ENCODE data around the gene SPATS2. TPM values are rescaled to one million over a fixed set of nuclear protein-coding genes. Genes with fewer than 3 reads are reported as not detected.
A peak's percentile ranks its signal among the peaks of the same experiment; 100 is the strongest.

The SPATS2 gene
- total RNA-seq, 1 donor from 2014 or later, result 6.2 TPM

GRCh38 chr12:49335118-49335954 lies 31.9 kb upstream of the SPATS2 start:
- no peak for DNase-seq (ENCODE audit: low spot score)
- intact Hi-C loops (cut with DNase I), result no loop called here

DNA sequence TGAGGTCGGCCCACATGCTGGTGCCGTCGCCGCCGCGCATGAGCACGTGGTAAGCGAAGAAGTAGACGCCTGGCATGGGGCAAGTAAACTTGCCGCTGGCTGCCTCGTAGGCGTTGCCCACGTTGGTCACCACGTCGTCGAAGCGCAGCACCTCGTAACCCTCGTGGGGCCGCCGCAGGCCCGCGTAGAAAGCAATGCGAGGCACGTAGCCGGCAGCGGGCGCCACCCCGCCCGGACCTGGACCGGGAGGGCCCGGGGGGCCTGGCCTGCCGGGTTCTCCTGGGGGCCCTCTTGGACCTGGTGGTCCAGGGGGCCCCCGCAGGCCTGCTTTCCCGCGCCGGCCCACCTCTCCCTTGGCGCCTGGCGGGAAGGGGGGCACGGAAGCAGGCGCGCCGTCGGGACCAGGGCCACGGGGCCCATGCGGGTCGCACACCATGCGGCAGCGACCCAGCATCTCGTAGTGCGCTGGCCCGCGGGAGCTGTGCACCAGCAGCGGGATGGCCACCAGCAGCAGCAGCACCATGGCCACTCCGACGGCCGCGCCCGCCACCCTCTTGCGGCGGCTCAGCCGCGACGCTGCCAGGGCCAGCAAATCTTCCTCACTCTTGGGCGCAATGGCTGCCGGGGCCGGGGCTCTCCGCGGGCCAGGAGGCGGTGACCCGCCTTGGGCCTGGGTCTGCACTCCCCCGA lies 31.2 kb upstream of the SPATS2 start:
- no peak for DNase-seq (ENCODE audit: low spot score)
- intact Hi-C loops (cut with DNase I), result no loop called here

DNA sequence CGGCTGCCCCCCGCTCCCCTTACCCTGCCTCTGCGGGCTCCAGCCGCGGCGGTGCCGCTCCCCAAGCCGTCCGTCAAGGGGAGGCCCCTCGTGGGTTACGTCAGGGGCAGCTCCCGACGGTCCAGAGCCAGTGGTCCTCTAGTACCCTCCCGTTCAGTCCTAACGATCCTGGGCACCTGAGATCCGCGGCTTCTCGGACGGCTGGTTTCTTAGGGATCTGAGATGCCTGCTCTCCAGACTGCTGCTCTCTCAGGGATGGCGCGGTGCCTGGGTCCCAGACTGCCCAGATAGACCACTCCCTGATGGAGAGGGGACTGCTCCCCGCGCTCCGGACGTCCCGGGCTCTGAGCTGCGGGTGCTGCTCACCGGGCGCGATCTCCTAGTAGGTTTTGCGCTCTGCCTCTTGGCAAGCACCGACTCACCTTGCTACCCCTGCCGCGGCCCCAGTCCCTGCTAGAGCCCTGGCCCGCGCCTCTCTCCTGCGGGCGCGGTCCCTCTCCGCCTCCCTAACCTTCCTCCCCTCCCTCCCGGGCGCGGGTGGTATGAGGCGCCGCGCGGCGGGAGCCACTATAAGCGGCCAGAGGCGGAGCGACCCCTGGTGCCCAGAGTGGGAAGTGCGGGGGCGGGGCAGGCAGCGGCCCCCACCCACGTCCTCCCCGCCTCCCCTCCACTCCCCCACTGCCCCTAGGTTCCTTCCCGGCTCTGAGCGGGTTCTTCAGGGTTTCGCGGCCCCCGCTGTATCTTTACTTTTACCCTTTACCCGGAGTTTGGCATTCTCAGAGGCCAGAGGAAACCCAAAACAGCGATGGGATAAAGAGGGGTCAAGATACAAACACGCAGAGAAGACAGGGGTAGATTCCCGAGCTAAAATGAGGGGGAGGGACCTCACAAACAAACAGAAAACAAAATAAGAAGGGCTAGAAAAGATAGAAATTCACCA lies 30.3 kb upstream of the SPATS2 start, which contains the start of gene C1QL4:
Gene C1QL4 (minus strand): TSS at position 544 of the 940 bp plus-strand sequence. CDS start 711 bp downstream, outside the sequence.
- intact Hi-C loops (cut with DNase I), result no loop called here

DNA sequence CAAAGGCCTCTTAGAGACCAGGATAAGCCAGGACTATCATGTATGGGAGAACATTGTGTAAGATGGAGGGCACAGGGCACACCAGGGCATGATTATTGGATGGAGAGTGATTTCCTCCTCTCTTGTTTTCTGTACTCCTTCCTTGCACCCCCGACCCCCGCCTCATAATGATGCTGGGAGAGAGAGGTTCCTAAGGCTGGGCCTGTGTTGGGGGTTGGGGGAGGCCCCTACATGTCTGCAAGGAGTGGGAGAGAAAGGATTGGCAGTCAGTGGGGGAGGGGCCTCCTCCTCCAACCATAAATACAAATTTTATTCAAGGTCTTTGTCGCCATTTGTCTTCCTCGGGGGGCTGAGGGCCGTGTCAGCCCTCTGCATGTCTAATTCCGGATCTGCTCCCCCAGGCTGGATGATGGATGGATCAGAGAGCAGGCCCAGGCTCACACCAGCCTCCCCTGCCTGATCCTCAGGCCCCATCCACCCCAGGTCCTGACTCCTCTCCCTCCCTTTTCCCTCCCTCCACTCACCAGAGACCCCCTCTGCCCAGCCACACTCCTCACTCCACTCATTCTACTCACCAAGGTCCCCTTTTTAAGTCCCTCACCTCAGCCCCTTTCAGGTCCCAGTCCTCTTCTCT lies 28.3 kb upstream of the SPATS2 start:
- intact Hi-C loops (cut with DNase I), result no loop called here
- no peak for DNase-seq (ENCODE audit: low spot score)

More for the DNA sequence above, 30.3 kb upstream of the SPATS2 start, which contains the start of gene C1QL4:
- peak; percentile 89 for DNase-seq (ENCODE audit: low spot score)

DNA sequence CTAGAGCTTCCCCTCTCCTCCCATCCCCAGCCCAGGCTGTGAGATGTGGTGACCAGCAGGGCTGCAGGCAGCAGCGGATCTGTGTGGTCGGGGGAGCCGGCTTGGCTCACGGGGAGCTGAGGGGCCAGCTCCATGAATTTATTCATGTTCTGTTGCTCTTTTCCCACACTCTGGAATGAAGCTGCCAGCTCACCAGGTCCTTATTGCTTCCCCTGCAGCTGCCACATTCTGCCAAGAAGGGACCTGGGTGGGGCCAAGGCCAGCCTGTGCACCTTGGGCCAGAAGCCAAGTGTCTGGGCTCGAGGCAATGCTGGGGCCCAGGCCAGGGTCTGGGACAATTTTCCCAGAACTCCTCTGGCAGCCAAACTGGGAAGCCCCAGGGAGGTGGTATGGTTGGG lies 27.8 kb upstream of the SPATS2 start:
- intact Hi-C loops (cut with DNase I), result no loop called here
- no peak for DNase-seq (ENCODE audit: low spot score)

GRCh38 chr12:49340095-49340870 lies 27.0 kb upstream of the SPATS2 start:
- intact Hi-C loops (cut with DNase I), result no loop called here
- DNase-seq (ENCODE audit: low spot score), result no peak

DNA sequence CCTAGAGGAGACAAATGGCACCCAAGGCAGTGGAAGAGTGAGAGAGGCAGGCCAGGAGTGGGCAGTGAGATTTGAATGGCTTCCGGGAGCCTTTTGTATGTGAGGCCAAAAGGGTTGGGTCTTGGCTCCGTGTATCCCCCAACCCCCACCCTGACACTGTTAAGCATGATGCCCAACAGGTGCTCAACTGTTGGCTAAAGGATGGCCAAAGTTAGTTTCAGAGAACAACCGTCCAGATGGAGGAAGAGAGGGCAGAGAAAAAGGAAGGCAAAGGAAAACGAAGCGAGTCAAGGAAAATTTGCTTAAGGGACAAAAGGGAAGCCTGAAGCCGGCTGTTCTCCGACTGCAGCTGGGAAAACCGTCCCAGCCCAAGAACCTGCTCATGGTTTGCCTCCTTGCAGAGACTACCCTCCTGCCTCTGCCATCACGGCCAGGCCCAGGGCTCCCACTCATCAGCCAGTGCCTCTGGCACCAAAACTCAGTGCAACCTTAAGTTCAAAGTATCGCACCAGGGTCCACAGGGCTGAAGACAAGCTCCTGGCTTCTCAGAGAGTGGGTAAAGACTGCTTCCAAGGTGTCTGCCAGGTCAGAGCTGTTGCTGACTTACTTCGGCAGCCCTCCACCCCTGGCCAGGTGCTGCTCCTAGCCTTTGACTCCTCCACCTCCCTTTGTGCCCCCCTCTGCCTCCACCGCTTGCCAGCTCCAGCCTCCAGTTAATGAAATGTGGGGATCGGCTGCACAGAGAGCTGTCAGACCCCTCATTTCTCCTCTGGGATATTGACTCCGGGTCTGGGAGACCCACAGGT lies 26.1 kb upstream of the SPATS2 start:
- intact Hi-C loops (cut with DNase I), result no loop called here
- no peak for DNase-seq (ENCODE audit: low spot score)

DNA sequence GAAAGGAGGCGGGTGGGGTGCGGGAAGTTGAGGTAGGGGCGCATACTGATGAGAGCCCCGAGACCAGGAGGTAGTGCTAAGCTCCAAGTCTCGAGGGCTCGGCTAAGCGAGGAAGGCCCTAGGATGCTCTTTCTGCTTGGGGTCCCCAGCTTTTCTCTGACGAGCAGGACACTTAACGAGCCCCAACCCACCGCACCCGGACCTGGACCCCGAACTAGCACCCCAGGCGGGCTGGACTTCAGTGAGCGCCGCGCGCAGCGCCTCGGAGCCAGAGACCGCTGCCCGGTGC lies 25.5 kb upstream of the SPATS2 start:
- no peak for DNase-seq (ENCODE audit: low spot score)
- intact Hi-C loops (cut with DNase I), result no loop called here

DNA sequence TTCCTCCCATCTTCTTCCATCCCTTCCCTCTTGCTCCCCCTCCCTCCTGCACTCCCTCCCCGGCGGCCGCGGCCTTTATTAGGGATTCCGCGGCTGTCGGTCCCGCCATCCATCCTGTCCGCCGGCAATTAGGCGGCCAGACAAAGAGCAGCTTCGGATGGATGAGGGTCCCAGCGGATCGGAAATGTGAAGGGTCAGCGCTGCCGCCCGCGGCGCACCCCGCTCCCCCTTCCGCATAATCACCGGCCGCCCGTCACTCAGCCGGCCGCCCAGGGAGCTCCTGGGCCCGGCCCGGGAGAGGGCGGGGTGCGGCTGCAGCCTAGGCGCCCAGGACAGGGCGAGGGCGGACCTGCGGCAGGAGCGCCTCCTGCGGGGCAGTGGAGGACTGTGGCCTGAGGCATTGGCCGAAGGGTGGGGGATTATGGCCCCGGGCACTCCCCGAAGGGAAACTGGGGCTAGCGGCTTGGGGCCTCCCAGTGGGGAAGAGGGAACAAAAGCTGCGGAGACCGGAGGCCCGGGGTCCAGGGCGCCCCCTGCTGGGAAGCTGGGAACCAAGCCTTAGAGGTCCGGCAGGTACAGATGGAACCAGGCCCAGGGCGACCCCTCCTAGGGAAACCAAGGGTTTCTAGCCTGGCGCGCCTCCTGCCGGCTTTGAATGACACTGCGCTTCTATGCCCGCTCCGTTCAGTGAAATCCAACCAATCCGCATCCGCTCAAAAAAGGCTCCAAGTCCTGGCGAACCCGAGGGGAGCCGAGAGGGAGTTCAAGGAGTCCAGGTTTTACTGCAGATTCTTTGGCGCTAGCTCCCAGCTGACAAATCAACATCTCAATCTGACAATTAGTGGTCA lies 25.0 kb upstream of the SPATS2 start:
- intact Hi-C loops (cut with DNase I), result no loop called here
- DNase-seq (ENCODE audit: low spot score), result peak; percentile 88

DNA sequence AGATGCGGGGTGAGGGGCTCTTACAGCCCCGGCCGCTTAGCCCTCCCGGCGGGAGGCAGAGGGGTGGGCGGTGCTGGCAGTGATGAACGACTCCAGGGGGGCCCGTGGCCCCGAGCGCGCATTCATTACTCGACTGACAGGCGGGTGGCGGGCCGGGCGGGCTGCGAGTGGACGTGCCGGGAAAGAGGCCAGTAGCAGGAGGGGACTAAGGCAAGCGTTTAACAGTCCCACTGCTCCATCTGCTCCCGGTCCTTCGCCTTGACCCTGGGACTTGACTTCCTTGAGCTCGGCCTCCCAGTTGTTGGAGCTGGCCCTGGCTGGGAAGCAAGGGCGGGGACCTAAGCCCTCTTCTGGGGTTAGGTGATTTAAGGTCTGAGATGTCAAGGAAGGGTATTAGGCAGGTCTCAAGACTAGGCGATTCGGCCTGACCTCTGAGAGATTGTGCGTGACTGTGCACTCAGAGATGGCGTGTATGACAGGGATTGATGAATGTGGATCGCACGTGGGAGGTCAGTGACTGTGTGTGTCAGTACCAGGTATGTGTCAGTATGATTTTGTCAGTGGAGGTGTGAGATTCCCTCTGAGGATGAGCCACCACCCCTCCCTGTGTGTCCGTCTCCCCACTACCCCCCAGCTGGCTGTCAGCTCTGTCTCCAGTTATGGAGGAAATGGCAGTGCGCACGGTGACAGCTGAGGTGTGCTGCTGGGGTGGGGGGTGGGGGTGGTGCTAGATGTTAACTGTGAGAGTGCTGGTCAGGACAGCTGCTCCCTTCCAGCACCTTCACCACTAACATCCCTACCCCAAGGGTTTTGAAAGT lies 24.1 kb upstream of the SPATS2 start:
- intact Hi-C loops (cut with DNase I), result no loop called here
- no peak for DNase-seq (ENCODE audit: low spot score)

DNA sequence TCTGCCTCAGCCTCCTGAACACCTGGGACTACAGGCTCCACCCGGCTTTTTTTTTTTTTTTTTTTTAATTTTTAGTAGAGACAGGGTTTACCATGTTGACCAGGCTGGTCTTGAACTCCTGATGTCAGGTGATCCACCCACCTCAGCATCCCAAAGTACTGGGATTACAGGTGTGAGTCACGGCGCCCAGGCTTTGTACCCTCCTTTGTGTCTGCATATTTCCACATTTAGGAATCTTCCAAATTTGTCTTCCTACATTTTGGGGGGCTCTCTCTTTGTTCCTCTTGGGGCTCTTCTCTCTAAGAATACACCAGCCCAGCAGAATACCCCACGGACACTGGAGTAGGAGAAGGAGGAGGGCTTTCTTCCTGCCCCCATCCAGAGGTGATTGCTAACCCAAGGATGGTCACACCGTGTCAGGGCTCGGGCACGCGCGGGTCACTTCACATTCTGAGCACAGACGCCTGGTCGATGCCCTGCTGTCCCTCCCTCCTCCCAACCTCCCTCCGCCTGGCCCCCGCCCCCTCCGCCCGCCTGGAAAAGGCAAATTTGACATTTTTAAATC lies 22.7 kb upstream of the SPATS2 start:
- DNase-seq (ENCODE audit: low spot score), result no peak
- intact Hi-C loops (cut with DNase I), result no loop called here

- DNase-seq (ENCODE audit: low spot score), result no peak
- intact Hi-C loops (cut with DNase I), result no loop called here
These were observed 22.0 kb upstream of the SPATS2 start for GRCh38 chr12:49345051-49345824.

DNA sequence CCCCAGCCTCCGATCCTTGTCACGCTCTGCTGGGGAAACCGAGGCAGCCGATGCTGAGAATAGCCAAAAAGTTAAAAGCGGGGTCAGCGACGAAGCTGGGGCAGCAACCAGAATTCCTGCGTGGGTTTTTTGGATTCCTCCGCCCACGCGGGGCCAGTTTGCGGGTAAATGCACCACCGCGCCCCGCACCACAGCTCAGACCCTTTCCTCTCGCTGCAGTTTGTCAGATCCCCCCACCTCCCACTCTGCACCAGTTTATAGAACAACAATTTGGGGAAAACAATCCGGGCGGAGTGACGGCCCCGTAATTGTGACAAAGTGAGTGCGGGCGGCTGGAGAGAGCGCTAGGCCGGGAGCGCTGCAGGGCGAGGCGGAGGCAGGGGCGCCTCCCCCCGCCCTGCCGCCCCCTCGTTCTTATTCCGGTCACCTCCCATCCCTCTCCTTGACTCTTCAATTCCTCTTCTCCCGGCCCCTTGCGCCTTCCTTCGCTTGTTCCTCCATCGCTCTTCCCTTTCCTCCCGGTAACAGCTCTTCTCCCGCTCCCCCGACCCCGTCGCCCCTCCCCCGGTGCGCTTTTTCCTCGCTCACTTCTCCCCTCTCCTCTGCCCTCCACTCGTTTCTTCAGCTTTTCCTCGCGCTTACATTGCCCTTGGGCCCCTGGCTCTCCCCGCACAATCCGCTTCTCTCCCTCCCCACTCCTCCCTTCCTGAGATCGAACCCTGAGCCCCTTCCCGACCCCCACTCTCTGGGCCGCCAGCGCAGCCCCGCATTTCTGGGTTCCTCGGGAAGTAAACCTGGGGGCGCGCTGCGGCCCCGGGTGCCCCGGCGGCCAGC lies 21.2 kb upstream of the SPATS2 start:
- intact Hi-C loops (cut with DNase I), result loop anchor here (2.0 kb wide), 1 partner anchor 57 kb away; no protein-coding TSS in a partner anchor
- no peak for DNase-seq (ENCODE audit: low spot score)

DNA sequence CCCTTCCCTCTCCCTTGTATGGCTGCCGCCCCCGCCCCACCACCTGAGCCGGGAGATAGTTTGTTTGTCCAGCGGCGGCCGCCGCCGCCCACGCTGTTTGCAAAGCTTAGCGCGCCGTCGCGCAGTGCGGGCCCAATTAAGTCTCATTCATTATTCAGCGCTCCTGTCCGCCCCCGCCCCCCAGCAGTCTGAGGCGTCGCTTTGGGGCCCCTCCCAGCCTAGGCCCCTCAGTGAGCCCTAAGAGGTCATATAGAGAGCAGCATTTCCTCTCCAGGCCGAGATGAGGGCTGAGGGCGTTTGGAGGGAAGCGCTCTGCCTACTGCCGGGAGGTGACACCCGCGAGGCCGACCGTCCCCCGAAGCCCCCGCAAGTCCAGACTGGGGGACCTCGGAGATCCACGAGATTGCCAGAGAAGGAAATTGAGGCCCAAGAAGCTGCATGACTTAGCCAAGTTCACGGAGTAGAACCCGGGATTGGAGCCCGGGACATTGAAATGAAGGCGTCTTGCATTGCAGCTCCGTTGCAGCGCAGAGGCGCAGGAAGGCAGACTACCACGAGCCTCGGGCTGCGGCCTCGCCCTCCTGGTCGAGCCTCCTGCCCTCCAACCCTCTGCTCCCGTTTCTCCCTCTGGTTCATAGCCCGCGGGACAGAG lies 20.5 kb upstream of the SPATS2 start, which contains the start of gene DNAJC22:
Gene DNAJC22 (plus strand): TSS at position 230 of the 652 bp plus-strand sequence. CDS start 1,985 bp downstream, outside the sequence.
- no peak for DNase-seq (ENCODE audit: low spot score)
- intact Hi-C loops (cut with DNase I), result loop anchor here (2.0 kb wide), 1 partner anchor 58 kb away; no protein-coding TSS in a partner anchor
